HG02870 (cell line): Measurements from ENCODE around the gene ALMS1.
"Not testable (repeated sequence)": the region's sequence is repeated elsewhere in the genome, so short reads cannot be mapped to it uniquely, and the experiment has no call there.

Source experiments
- ATAC-seq: cut with Tn5 transposase; IDR thresholded peaks from one replicate; pipeline ENCODE4 v1.9.1; 2021; ENCODE audit warnings: mild to moderate bottlenecking, moderate library complexity; ENCODE audit not compliant: unreplicated experiment

ALMS1 gene

DNA sequence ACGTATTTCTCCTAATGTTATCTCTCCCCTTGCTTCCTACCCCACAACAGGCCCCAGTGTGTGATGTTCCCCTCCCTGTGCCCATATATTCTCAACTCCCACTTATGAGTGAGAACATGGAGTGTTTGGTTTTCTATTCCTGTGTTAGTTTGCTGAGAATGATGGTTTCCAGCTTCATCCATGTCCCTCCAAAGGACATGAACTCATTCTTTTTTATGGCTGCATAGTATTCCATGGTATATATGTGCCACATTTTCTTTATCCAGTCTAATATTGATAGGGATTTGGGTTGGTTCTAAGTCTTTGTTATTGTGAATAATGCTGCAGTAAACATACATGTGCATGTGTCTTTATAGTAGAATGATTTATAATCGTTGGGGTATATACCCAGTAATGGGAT, 119.2 kb downstream of the ALMS1 start:
- not testable (repeated sequence) for ATAC-seq

GRCh38 chr2:73510470-73510869, 124.8 kb downstream of the ALMS1 start:
- ATAC-seq: not testable (repeated sequence)

DNA sequence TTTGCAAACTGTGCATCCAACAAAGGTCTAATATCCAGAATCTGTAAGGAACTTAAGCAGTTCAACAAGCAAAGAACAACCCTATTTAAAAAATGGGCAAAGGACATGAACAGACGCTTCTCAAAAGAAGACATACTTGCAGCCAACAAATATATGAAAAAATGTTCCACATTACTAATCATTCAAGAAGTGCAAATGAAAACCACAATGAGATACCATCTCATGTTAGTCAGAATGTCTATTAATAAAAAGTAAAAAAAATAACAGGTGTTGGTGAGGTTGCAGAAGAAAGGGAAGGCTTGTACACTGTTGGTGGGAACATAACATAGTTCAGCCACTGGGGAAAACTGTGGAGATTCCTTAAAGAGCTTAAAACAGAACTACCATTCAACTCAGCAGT, 130.4 kb downstream of the ALMS1 start:
- ATAC-seq: no peak

GRCh38 chr2:73528688-73529087, 143.1 kb downstream of the ALMS1 start:
- no peak for ATAC-seq

- not testable (repeated sequence) for ATAC-seq
These were observed 145.1 kb downstream of the ALMS1 start for GRCh38 chr2:73530773-73531172.

GRCh38 chr2:73532381-73532780, 146.7 kb downstream of the ALMS1 start:
- no peak for ATAC-seq

GRCh38 chr2:73536133-73536840, 150.7 kb downstream of the ALMS1 start:
- ATAC-seq: no peak

GRCh38 chr2:73560875-73561274, 175.2 kb downstream of the ALMS1 start:
- ATAC-seq: not testable (repeated sequence)

- ATAC-seq: no peak
These were observed 175.8 kb downstream of the ALMS1 start for GRCh38 chr2:73561422-73561821.

DNA sequence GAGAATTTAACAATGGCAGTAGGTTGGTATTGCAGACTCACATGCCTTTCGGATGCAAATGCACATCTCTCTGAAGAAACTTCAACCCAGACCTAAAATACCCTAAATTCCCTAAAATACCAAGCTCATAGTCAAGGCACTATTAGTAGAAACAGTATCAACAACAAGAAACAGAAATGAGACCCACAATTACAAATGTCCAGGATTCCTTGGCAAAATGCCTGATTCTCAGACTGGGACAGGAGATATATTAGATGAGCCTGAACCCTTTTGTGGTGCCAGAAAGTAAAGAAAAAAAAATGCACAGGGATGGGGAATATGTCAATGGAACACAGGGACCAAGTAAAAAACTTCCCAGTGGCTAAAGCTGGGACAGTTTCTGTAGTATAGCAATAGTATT, 179.3 kb downstream of the ALMS1 start:
- ATAC-seq: no peak

DNA sequence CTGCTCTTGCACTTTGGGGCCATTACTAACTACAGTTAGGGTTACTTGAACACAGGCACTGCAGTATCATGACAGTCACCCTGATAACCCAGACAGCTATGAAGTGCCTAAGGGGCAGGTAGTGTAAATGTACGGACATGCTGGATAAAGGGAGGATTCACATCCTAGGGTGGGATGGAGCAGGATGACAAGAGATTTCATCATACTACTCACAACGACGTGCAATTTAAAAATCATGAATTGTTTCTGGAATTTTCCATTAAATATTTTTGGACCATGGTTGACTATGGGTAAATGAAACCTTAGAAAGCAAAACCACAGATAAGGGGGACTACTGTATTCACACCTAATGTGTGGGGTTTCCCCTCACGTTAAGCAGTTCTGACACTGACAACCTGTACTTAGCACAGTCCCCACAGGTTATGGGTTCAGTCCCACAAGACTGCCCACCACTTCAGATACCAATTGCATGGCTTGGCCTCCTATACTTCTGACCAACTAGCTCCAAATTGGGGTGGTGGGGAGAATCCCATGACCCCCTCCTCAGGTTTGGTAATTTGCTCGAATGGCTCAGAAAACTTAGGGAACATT, 180.7 kb downstream of the ALMS1 start:
- ATAC-seq: no peak

DNA sequence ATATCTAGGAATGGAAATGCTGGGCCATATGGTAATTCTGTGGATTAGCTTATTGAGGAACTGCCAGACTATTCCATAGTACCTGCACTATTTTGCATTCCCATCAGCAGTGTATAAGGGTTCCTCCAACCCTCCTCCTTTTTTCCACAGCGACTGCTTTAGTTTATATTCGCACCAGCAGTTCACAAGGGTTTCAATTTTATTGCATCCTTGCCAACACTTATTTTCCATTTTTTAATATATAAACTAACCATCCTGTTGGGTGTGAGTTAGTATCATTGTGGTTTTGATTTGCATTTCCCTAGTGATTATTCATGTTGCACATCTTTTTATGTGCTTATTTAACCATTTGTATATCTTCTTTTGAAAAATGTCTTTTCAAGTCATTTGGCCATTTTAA, 189.6 kb downstream of the ALMS1 start:
- no peak for ATAC-seq

DNA sequence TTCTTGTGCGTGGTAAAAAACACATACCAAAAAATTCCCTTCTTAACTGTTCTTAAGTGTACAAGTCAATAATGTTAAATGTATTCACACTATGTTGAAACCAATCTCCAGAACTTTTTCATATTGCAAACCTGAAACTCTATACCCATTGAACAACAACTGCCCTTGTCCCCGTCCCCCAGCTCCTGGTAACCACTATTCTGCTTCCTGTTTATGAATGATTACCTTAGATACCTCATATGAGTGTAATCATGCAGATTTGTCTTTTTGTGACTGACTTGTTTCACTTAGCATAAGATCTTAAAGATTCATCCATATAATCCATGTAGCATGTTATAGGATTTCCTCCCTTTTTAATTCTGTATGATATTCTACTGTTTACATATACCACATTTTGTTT, 196.7 kb downstream of the ALMS1 start:
- ATAC-seq: no peak

GRCh38 chr2:73588177-73588576, 202.5 kb downstream of the ALMS1 start:
- no peak for ATAC-seq

- ATAC-seq: no peak
These were observed 208.0 kb downstream of the ALMS1 start for GRCh38 chr2:73593680-73594079.

GRCh38 chr2:73594251-73594650, 208.6 kb downstream of the ALMS1 start:
- no peak for ATAC-seq

DNA sequence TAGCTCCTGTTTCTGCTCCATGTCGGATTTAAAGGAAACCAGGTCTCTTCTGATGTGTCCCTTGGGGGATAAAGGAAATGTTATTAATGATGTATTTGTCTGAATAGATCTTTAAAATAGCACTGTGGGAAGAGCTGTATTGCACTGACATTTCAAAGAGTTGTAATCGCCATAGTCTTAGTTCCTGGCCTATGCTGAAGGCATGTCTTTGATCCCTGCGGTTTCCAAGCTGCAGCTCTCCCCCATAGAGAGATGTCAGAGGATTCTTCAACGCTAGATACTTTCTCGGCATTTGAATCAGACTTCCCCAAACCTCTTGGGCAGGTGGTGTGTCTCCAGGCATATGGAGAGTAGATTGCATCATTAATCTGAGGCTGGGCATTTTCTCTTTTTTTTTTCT, 216.1 kb downstream of the ALMS1 start:
- no peak for ATAC-seq

DNA sequence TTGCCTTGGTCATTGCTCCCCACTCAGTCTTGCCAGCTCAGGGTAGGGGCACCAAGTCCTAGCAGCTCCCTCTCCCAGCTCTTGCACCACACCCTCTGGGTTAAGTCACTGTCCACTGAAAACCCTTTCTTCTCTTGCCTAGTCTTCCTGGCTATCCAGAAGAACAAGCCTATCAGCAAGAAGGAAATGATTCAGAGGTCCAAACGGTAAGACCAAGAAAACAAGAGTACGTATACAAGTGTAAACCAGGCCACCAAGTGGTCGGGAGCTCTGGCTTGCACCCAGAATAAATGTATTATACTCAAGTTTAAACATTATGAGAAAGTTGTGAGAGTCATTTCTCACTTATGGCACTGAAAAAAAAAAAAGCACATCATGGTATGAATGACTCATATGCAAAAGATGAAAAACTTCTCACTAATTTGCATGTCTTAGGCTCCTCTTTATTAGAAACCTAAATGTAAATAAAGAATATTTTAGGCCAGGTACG, 217.5 kb downstream of the ALMS1 start:
- ATAC-seq: peak; percentile 83

DNA sequence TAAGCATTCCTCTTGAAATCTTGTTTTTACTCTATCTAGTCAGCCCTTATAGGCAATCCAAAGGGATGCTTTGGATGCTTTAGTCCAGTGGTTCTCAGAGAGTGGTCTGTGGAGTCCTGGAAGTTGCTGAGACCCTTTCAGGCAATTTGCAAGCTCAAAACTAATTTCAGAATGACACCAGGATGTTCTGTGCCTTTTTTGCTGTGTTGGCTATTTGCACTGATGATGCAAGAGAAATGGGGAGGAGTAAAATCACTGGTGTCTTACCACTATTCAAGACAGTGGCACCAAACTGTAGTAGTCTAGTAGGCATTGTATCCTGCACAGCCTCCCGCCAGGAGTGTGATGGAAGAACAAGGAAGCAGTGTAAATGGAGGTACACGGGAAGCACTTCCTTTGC, 219.0 kb downstream of the ALMS1 start:
- ATAC-seq: not testable (repeated sequence)

- no peak for ATAC-seq
These were observed 224.5 kb downstream of the ALMS1 start for GRCh38 chr2:73610111-73610510.

- peak; percentile 82 for ATAC-seq
These were observed 225.6 kb downstream of the ALMS1 start for GRCh38 chr2:73611193-73611592.

DNA sequence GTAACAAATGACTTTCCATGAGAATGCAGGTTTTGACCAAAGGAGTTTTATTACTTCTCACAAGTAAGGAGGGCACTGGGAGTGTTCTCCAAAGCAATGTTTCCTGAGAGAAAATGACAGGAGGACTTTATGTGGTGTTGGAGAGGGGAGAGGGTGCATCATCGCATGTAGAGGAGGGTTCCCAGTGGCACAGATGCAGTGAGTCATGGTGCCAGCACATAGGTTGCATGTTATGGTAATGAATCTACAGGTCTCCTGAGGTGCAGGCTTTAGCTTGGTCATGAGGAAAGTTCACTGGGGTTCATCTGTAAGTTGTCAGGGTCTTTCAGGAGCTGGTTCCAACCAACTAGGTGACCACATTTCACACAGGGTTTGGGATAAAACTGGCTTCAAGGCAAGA, 226.2 kb downstream of the ALMS1 start:
- ATAC-seq: no peak

- ATAC-seq: no peak
These were observed 228.5 kb downstream of the ALMS1 start for GRCh38 chr2:73614105-73614504.
